ENCODE data around the gene GPR31.

DNA sequence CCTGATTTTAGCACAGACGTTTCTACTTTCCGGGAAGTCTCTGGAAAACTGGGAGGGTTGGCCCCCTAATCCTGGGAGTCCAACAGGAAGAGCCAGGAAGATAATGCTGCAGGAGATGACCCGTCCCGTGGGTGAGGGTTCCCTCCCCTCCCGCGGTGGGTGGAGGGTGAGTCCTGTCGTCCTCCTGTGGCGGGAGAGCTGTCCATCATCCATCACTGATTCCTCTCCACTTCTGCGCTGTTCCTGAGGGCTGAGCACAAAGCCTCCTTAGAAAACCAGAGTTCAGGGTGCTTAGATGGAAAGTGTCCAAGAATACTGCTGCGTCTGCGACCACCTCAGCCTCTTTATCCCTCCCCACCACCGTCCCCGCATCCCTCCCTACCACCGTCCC, 40.9 kb downstream of the GPR31 start:
- TF ChIP-seq POLR2A (IDR thresholded peaks at IDR 0.05; ENCODE audit: low read depth) (no peak), EP300 (IDR thresholded peaks at IDR 0.05) (no peak), POLR2AphosphoS5 (IDR thresholded peaks at IDR 0.05) (no peak)
- TF ChIP-seq, protein P1, sequence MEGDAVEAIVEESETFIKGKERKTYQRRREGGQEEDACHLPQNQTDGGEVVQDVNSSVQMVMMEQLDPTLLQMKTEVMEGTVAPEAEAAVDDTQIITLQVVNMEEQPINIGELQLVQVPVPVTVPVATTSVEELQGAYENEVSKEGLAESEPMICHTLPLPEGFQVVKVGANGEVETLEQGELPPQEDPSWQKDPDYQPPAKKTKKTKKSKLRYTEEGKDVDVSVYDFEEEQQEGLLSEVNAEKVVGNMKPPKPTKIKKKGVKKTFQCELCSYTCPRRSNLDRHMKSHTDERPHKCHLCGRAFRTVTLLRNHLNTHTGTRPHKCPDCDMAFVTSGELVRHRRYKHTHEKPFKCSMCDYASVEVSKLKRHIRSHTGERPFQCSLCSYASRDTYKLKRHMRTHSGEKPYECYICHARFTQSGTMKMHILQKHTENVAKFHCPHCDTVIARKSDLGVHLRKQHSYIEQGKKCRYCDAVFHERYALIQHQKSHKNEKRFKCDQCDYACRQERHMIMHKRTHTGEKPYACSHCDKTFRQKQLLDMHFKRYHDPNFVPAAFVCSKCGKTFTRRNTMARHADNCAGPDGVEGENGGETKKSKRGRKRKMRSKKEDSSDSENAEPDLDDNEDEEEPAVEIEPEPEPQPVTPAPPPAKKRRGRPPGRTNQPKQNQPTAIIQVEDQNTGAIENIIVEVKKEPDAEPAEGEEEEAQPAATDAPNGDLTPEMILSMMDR (IDR thresholded peaks at IDR 0.05) = no peak

All from esophagus muscularis mucosa (tissue), 4 donors.